HG03442 (cell line): ENCODE data around the gene AOAH.
"Not testable (repeated sequence)": the region's sequence is repeated elsewhere in the genome, so short reads cannot be mapped to it uniquely, and the experiment has no call there.

Experiments used
- ATAC-seq: cut with Tn5 transposase; IDR thresholded peaks from one replicate; pipeline ENCODE4 v1.9.1; 2021; ENCODE audit warnings: mild to moderate bottlenecking, moderate library complexity; ENCODE audit not compliant: unreplicated experiment

The AOAH gene

DNA sequence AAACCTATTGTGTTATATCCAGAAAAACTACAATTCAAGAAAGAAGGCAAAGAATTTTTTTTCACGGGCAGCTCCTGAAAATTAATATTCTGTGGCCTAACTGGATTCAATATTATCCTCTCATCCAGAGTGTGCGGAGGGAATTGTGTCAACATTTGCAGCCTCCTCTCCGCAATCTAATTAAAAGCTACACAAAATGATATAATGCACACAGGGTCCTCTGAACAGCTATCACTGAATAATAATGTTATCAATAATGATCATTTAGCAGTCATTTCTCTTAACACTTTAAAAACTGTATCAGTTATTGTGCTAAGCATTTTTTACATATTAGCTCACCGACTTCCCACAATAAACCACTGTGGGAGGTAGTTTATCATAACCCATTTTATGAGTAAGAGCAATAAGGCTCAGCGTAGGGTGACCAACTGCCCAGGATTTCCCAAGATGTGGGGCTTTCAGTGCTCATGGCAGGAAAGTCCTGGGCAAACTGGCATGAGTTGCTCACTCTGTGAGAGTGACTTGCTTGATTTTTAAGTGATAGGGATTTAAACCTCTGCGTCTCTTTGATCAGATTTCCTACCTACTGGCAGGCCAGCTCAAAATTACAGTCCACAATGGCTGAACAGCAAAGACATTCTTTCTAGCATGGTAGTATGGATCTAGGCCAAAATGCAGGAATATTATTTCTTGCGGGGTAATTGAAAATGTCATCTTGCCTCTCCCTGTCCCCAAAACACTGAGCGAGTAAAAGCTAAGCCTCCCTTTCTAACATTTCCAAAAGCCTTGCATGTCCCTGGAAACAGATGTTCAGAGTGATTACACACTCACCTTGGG, 65.7 kb downstream of the AOAH start:
- no peak for ATAC-seq

GRCh38 chr7:36657036-36657660, 67.1 kb downstream of the AOAH start:
- no peak for ATAC-seq

- no peak for ATAC-seq
Observed at GRCh38 chr7:36654436-36654835, 69.9 kb downstream of the AOAH start.

DNA sequence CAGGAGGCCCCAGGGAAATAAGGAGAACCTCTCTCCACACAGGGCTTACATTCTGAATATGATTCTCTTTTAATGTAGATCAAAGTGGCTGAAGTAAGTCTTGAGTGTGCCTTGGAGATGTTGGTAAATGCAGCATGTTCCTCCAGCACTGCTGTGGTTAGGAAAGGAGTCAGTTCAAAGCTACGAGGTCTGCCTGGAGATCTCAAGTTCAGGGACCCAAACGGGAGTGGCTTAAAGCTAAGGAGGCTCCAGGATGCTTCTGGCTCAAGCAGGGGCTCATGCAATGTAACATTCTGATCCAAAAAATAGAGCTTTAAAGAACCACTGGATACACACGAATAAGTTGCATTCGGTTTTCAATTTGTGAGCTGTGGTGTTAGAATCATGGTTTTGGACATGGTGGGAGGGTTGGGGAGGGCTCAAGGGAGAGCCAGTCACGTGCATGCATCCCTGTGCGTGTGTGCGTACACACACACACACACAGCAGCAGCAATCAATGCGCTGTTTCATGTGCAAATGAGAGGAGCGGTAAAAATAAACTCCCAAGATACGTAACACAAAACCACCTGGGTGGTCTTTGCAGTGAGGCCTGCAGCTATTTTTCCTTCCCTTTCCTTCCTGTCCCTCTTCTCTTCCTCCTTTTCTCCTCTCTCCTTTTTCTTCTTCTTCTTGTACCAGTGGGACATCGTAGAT, 70.5 kb downstream of the AOAH start:
- no peak for ATAC-seq

- no peak for ATAC-seq
Observed at GRCh38 chr7:36653008-36653662, 71.2 kb downstream of the AOAH start.

DNA sequence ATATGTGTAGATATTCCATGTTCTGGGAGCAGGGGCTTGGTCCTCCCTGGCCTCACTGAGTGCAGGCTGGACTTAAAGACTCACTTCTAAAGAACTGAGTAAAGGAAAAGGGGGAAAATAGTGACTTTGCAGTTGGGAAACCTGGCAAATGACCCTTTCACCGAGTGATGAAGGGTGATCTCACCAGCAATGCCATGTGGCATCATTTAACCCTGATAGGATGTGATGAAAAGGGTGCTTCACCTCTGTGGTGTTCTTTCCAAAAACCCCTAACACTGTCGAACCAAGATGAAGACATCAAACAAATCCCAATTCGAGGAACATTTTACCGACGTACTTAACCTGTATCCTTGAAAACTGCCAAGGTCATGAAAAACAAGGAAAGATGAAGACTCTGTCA, 71.9 kb downstream of the AOAH start:
- ATAC-seq = no peak

DNA sequence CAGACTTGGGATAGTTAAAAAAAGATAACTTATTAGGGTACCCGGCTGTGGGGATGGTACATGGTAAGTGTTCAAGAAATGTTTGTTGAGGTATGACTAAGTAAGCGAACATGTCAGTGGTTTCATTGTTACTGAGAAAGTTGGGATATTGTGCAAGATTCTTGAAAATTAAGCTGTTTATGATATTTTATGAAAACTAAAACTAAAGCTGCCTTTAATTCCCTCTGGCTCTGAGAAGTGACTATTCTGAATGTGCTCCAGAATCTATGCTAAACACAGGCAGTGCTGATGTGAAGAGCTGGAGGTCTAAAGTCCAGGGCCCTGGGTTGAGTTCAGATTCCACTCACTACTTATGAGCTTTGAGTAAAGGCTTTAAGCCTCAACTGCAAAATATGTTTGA, 72.9 kb downstream of the AOAH start:
- ATAC-seq = no peak

- ATAC-seq = no peak
Observed at GRCh38 chr7:36650766-36651312, 73.5 kb downstream of the AOAH start.

DNA sequence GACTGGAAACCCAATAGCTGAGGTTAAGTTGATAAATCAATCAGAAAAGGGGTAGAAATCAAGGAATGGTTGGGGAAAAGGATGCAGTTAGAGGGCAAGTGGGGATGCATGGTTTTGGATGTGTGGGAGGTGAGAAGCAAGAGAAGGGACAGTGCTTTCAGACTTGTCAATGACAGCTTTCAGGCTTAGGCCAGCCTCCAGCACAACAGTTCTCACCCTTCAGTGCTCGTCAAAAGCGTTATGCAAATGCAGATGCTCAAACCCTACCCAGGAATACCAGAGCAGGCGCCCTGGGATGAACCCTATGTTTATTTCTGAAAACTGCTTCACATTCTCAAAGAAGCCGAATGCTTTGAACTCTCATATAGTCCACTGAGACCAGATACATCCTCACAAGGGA, 74.0 kb downstream of the AOAH start:
- no peak for ATAC-seq

DNA sequence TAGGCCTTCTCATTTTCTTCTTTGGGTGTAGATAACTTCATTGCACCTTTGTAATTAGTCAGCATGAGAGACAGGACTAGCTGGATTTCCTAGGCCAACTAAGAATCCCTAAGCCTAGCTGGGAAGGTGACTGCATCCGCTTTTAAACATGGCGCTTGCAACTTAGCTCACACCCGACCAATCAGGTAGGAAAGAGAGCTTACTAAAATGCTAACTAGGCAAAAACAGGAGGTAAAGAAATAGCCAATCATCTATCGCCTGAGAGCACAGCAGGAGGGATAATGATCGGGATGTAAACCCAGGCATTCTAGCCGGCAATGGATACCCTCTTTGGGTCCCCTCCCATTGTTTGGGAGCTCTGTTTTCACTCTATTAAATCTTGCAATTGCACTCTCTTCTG, 75.0 kb downstream of the AOAH start:
- not testable (repeated sequence) for ATAC-seq

DNA sequence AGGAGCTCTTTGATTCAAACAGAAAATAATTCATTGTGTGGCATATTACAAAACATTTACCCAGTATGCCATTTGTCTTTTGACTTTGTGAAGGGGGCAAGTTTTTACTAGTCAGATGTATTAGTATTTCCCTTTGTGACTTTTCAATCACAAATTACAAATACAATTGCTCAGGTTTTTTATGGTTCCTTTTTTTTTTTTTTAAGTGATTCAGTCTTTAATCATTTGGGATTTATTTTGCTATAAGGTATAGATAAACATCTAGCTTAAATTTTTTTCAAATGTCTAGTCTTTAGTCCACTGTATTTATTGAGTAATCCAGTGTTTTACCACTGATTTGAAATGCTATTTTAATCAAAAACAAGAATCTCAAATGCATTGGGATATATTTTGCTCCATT, 75.9 kb downstream of the AOAH start:
- ATAC-seq = no peak

GRCh38 chr7:36644625-36645422, 79.5 kb downstream of the AOAH start:
- ATAC-seq = no peak

DNA sequence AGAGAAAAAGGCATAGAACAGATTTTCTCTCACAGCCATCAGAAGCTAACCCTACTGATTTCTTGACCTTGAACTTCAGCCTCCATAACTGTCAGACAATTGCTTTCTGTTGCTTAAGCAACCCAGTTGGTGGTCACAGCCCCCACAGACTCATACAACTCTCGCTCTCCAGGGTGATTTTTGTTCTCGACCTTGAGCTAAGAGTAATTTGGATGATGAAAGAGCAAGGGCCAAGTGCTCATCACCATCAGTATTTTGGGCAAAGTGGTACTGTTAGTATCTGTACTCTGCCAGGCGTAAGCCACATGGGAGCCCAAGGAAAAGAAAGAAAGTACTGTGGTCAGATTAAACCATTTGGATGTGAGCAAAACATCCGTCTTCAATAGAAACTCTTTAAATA, 81.9 kb downstream of the AOAH start:
- ATAC-seq = no peak

GRCh38 chr7:36642010-36642409, 82.3 kb downstream of the AOAH start:
- no peak for ATAC-seq

DNA sequence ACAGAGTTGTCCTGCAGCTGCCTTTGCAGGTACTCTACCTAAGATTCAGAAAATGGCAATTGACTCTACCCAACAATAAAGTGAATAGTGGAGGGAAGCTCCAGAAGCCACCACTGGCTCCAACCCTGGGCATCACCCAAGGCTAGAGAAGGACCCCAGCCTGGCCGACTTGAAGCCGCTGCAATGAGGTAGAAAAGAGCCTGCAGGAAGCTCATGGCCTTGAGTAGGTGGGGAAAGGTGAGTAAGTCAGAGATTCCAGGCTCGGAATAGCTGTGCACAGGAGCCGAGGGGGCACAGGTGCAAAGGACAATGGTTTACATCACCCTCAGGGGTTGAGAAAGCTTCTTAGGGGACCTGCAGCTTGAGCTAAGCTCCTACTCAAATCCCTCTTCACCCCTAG, 83.6 kb downstream of the AOAH start:
- no peak for ATAC-seq

- no peak for ATAC-seq
Observed at GRCh38 chr7:36639826-36640225, 84.5 kb downstream of the AOAH start.

DNA sequence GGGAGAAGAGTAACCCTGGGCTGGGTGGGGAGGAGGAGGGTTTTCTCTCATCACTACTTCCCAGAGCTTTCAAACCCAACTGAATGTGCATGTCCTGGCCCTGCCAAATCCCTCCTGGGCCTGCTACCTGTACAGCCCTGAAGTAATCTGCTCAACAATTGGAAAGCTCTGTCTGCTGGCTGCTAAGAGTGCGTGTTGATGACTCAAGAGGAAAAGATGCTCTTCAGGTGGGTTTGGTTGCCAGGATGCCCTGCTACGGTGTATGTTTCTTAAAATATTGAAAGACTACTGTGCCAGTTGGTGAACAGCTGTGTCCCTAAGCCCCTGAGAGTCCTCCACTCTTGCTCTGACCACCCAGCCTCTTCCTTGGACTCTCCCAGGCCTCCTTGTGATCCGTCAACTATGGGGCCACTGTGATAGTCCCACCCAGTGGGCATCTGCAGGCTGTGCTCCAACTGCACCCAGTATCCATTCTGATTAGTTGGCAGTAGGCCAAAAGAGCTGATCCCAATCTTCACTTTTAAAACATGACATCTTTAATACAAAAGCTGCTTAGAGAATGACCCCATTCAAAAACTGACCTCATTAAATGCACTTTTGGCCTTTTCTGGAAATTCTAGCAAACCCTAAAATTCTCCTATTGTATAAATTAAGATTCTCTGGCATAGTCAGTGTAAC, 85.6 kb downstream of the AOAH start:
- no peak for ATAC-seq

DNA sequence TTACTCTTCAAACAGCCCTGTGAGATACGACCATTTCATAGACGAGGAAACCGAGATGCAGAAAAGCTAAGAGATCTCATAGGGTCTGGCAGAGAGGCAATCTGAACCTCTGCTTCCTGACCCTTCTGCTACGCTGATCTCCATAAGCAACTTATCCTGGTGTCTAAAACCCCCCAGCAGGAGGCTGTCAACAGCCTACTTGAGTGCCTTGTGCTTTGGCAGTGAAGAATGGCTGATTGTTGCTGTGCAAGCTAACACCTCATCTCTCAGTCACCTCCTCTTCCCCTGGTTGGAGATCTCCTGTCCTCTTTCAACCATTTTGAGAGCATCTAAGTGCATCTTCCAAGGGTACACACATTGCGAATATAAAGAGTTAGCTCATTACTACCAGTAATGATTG, 86.2 kb downstream of the AOAH start:
- ATAC-seq = no peak

DNA sequence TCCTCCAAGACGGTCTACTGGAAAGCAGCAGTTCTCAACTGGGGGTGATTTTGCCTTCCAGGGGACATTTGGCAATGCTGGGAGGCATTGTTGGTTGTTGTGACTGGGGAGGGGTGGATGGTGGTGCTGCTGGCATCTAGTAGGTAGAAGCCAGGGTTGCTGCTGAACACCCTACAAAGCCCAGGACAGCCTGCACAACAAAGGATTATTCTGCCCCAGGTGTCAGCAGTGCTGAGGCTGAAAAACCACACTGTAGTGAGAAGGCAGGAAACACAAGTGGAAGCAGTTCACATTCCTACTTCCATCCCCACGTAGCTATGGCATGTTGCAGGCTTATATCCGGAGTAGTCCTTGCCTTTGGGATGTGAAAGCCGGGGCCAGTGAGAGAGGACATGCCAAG, 86.9 kb downstream of the AOAH start:
- no peak for ATAC-seq

DNA sequence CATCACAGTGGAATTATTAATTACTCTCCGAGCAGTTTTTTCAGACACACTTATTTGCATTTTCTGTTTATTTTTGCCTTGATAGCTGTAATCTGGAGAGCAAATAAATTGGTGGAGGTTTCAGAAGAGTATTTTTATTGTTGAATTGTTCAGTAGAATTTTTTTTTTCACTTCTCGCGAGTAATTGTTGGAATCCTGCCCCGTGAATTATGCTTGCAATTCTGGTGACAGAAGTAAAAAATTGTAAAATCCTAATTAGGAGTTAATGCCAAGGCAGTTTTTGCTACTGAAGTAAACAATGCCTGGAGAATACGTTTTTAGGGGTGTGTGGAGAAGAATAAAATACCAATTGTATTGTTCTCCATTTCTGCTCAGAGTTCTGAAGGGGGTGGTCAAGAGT, 88.2 kb downstream of the AOAH start:
- ATAC-seq = no peak
